Stomach smooth muscle (tissue), 2 donors: Measurements from ENCODE around the gene NODAL.
A peak's percentile ranks its signal among the peaks of the same experiment; 100 is the strongest.

Experiments used
- H3K27ac ChIP-seq: one replicate; pipeline ENCODE4 v1.7.0; 2013; ENCODE audit warnings: mild to moderate bottlenecking, low read length, inconsistent platforms
- H3K27me3 ChIP-seq, 2 donors: one replicate each; pipeline ENCODE4 v1.7.0; 2013; ENCODE audit warnings: low read length in 2 of 2; ENCODE audit not compliant: insufficient read depth in 2 of 2, control insufficient read depth in 1 of 2
- H3K36me3 ChIP-seq, 2 donors: one replicate each; pipeline ENCODE4 v1.7.0; 2013; ENCODE audit warnings: low read length in 2 of 2; ENCODE audit not compliant: control insufficient read depth in 2 of 2, insufficient read depth in 2 of 2
- H3K4me1 ChIP-seq: one replicate; pipeline ENCODE4 v1.7.0; 2013; ENCODE audit warnings: low read length; ENCODE audit not compliant: control insufficient read depth, insufficient read depth
- H3K4me3 ChIP-seq, 2 donors: one replicate each; pipeline ENCODE4 v1.7.0; 2013; ENCODE audit warnings: low read length in 2 of 2
- H3K9ac ChIP-seq, 2 donors: one replicate each; pipeline ENCODE4 v1.7.0; 2013; ENCODE audit warnings: low read length in 2 of 2, mild to moderate bottlenecking in 1 of 2
- H3K9me3 ChIP-seq, 2 donors: one replicate each; pipeline ENCODE4 v1.7.0; 2013; ENCODE audit warnings: low read length in 2 of 2; ENCODE audit not compliant: control insufficient read depth in 2 of 2
- donor health status: healthy.
- donor health status: Pancreatic carcinoma.

Gene NODAL

DNA sequence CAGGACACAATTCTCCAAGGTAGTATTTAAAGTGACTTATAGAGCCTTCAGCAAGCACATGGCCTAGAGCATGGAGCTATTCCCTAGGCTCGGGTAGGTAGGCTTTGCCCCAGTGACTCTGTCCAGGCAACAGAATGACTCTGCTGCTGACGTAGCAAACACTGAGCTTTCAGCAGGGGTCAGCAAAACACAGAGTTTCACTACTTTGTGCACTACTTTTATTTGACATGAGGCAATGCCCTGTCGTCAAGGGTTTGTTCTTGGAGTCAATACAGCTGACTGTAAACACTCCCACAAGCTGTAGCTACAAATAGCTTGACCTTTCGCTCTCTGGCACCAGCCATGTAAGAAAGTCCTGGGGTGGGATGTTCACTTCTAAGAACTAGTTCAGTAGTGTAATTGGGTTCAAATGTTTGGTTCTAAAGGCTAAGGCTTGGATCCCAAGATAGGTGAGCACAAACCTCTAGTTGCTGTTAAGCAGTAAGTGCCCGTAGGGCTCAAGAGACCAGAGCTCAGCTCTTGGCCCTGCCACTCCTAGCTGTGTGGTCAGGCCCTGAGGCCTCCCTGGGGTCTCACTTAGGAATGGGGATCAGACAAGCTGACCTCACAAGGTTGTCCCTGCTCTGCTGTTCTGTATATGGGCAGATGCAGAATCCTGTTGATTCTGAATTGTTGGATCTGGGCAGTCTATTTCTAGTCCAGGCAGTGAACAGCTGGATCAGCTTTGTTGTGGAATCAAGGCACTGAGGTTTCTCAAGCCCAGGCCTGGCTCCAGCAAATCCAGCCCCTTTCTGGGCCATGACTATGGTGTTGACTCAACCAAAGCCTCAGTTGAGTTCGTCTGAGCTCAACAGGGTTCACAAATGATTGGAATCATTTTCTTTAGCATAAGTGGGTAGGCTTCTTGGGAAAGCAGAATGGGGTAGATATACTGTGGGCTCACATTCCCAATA lies 10.7 kb downstream of the NODAL start:
- Histone ChIP-seq H3K9me3 (no peaks in the 10 kb centered on the region), H3K4me1 (peaks cover 56% of the 10 kb centered on the region), H3K4me3 (peak overlapping the region; percentile 31 to 63), H3K27ac (peak overlapping the region; percentile 86), H3K9ac (peak overlapping the region; percentile 30 to 58), H3K27me3 (no peaks in the 10 kb centered on the region), H3K36me3 (peaks cover 9 to 17% of the 10 kb centered on the region in 2 donors)

- H3K27ac ChIP-seq = peak overlapping the region; percentile 50
- peaks cover 42 to 45% of the 10 kb centered on the region in 2 donors for H3K36me3 ChIP-seq
- no peak overlapping the region for H3K4me3 ChIP-seq
- no peaks in the 10 kb centered on the region for H3K27me3 ChIP-seq
- H3K9me3 ChIP-seq = no peaks in the 10 kb centered on the region
- peaks cover 50% of the 10 kb centered on the region for H3K4me1 ChIP-seq
- no peak overlapping the region for H3K9ac ChIP-seq
These were observed 14.7 kb downstream of the NODAL start for GRCh38 chr10:70426823-70427222.

DNA sequence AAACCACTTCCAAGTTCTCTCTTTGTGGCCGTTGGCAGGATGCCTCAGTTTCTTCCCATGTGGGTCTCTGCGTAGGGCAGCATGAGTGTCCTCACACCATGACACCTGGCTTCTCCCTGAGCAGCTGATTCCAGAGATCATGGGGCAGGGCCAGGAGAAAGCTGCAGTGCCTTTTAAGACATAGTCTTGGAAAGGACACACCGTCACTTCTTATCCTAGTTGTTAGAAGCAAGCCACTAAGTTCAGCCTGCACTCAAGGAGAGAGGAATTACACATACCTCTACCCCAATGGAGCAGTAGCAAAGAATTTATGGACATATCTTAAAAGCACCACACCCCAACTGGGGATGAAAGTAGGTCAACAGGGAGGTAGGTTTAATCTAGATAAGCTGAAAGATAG lies 16.4 kb downstream of the NODAL start:
- Histone ChIP-seq H3K27me3 (no peaks in the 10 kb centered on the region), H3K9me3 (no peaks in the 10 kb centered on the region), H3K4me1 (peaks cover 38% of the 10 kb centered on the region), H3K9ac (no peak overlapping the region), H3K36me3 (peaks cover 50 to 57% of the 10 kb centered on the region in 2 donors), H3K4me3 (no peak overlapping the region), H3K27ac (peak overlapping the region; percentile 41)

- no peak overlapping the region for H3K4me3 ChIP-seq
- H3K4me1 ChIP-seq = peaks cover 32% of the 10 kb centered on the region
- no peaks in the 10 kb centered on the region for H3K27me3 ChIP-seq
- H3K27ac ChIP-seq = no peak overlapping the region
- no peaks in the 10 kb centered on the region for H3K9me3 ChIP-seq
- H3K9ac ChIP-seq = no peak overlapping the region
- peaks cover 50 to 57% of the 10 kb centered on the region in 2 donors for H3K36me3 ChIP-seq
These were observed 17.2 kb downstream of the NODAL start for GRCh38 chr10:70424320-70424719.

DNA sequence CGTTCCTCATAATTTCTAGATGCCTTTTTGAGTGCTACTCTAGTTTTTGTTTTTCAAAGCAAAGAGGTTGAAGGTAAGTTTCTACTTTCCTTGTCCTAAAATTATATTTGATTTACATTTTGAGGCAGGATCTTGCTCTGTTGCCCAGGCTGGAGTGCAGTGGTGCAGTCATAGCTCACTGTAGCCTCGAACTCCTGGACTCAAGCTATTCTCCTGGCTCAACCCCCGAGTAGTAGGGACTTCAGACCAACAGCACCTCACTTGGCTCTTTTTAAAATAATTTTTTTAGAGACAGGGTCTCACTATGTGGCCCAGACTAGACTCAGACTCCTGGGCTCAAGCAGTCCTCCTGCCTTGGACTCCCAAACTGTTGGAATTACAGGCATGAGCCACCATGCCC lies 22.8 kb downstream of the NODAL start:
- Histone ChIP-seq H3K9me3 (no peaks in the 10 kb centered on the region), H3K27ac (no peak overlapping the region)

GRCh38 chr10:70418229-70418628 lies 23.3 kb downstream of the NODAL start:
- Histone ChIP-seq H3K36me3 (peaks cover 20 to 23% of the 10 kb centered on the region in 2 donors), H3K27ac (no peak overlapping the region), H3K4me1 (peaks cover 9% of the 10 kb centered on the region), H3K9ac (no peak overlapping the region), H3K27me3 (no peaks in the 10 kb centered on the region), H3K4me3 (no peak overlapping the region), H3K9me3 (no peaks in the 10 kb centered on the region)

More for the DNA sequence above, 22.8 kb downstream of the NODAL start:
- Histone ChIP-seq H3K9ac (no peak overlapping the region), H3K36me3 (peaks cover 25 to 26% of the 10 kb centered on the region in 2 donors), H3K27me3 (no peaks in the 10 kb centered on the region), H3K4me3 (no peak overlapping the region), H3K4me1 (peaks cover 9% of the 10 kb centered on the region)

GRCh38 chr10:70417568-70417967 lies 23.9 kb downstream of the NODAL start:
- H3K9ac ChIP-seq = no peak overlapping the region
- H3K9me3 ChIP-seq = no peaks in the 10 kb centered on the region
- no peaks in the 10 kb centered on the region for H3K27me3 ChIP-seq
- no peak overlapping the region for H3K4me3 ChIP-seq
- peaks cover 9% of the 10 kb centered on the region for H3K4me1 ChIP-seq
- H3K36me3 ChIP-seq = peaks cover 16 to 19% of the 10 kb centered on the region in 2 donors
- H3K27ac ChIP-seq = no peak overlapping the region

DNA sequence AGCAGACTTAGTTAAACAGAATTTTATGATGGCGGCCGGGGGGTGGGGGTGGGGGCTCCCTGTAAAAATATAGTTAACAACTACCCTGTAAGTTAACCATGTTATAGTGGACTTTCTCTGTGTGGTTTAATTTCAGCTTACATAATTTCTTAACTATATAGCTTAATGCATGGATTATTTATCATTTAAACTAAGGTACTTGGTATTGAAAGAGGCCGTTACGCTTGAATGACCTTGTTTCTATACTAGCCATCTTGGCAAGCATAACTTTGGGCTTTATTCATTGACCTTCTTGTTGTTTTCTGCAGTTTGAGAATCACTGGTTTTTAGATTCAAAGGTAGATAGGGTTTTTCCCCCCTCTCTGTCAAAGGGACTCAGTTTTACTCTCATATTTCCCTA lies 29.1 kb downstream of the NODAL start:
- no peak overlapping the region for H3K4me3 ChIP-seq
- H3K27ac ChIP-seq = no peak overlapping the region
- no peaks in the 10 kb centered on the region for H3K27me3 ChIP-seq
- H3K9me3 ChIP-seq = no peaks in the 10 kb centered on the region
- no peaks in the 10 kb centered on the region for H3K36me3 ChIP-seq
- no peak overlapping the region for H3K9ac ChIP-seq
- peaks cover 27% of the 10 kb centered on the region for H3K4me1 ChIP-seq

DNA sequence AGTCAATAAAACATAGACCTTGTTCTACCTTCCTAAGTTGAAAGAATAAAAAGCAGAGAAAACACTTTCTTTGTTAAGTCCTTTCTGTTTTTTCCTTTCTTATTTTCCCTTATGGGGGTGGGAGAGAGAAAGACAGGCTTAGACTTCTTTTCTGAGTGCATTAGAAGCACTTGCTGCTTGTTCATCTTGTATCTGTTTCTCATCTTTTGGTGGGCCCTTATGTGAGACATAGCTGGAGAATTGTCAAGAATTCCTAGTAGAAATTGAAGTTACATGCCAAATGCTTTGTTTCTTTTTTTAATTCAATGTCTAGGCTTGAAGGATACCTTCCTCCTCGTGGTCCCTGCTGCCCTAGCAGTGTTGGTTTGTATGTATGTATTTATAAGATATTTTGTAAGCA lies 30.9 kb downstream of the NODAL start:
- no peaks in the 10 kb centered on the region for H3K36me3 ChIP-seq
- peak overlapping the region; percentile 42 for H3K27ac ChIP-seq
- no peak overlapping the region for H3K4me3 ChIP-seq
- no peak overlapping the region for H3K9ac ChIP-seq
- H3K4me1 ChIP-seq = peaks cover 34% of the 10 kb centered on the region
- H3K27me3 ChIP-seq = no peaks in the 10 kb centered on the region
- H3K9me3 ChIP-seq = no peaks in the 10 kb centered on the region

DNA sequence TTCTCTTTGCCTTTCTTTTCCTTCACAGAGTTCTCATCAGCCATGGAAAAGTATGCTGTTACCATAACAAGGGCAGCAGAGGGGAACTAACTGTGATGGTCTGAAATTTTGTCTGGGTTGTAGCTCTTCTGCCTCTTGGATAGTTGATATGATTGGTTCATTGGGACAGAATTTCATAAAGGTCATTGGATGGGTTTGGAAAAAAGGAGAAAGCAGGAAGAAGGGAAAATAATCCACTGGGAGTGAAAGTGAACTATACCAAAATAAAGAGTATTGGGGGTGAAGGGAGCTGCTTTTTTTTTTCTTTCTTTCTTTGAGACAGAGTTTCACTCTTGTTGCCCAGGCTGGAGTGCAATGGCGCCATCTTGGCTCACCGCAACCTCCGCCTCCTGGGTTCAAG lies 31.7 kb downstream of the NODAL start:
- no peak overlapping the region for H3K4me3 ChIP-seq
- no peak overlapping the region for H3K9ac ChIP-seq
- H3K27ac ChIP-seq = no peak overlapping the region
- peaks cover 41% of the 10 kb centered on the region for H3K4me1 ChIP-seq
- no peaks in the 10 kb centered on the region for H3K9me3 ChIP-seq
- H3K27me3 ChIP-seq = no peaks in the 10 kb centered on the region
- no peaks in the 10 kb centered on the region for H3K36me3 ChIP-seq
